ENCODE results near the gene PAH. TPM values are rescaled to one million over a fixed set of nuclear protein-coding genes. Genes with fewer than 3 reads are reported as not detected.

Gene PAH
- total and polyA plus RNA-seq, 2 donors (not counting 3 experiments of a cell fraction or from before 2014, with no cell fraction given) = not detected

DNA sequence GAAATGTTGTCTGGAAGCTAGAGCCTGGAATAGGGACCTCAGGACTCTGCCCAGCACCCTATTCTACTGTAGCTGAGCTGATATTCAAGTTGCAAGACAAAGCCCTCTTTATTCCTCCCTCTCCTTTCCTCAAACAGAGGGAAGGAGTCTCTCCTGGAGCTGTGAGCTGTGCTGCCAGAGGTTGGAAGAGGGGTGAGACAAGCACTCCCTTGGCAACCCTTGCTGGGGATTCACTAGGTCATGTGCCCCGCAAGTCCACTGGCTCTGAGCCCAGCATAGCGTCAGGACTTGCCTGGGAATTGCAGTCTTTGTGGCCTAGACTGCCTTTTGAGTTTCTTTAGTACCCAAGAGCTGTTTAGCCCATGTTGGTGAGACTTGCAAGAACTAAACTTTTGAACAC is 29.0 kb upstream of the PAH start:
- no peak for FAIRE-seq
- DNase-seq (ENCODE audit: low read depth, low spot score) = no peak
- no peak overlapping the region for H3K4me2 ChIP-seq (ENCODE audit: insufficient read depth, low read length)
- H3K4me3 ChIP-seq (replicated peaks in 1 of 3; ENCODE audit: insufficient read depth in 1 of 3, low read depth in 1 of 3, low read length in 3 of 3) = no peak overlapping the region
- dilution Hi-C loops (cut with MboI; ENCODE audit: extremely low pct_ligation_motif_present, low sequenced_read_pairs) (no loop called here), intact Hi-C loops (cut with micrococcal nuclease) (no loop called here)
- H4K20me1 ChIP-seq (replicated peaks; ENCODE audit: control insufficient read depth, extremely low read depth, insufficient read depth, low read length) = no peaks in the 10 kb centered on the region
- H3K79me2 ChIP-seq (ENCODE audit: control insufficient read depth, insufficient read depth, low read length) = no peaks in the 10 kb centered on the region
- H3K27ac ChIP-seq (ENCODE audit: insufficient read depth, low read depth, low read length) = no peak overlapping the region
- TF ChIP-seq POLR2AphosphoS5 (IDR thresholded peaks at IDR 0.05; ENCODE audit: insufficient read depth, low read depth, low read length) (no peak), MAX (IDR thresholded peaks at IDR 0.05; ENCODE audit: insufficient read depth, insufficient read length) (no peak), CTCF (IDR thresholded peaks at IDR 0.05; ENCODE audit: extremely low read depth in 1 of 2, insufficient read depth in 1 of 2, low read depth in 1 of 2, low read length in 2 of 2) (no peak), GATA2 (IDR thresholded peaks at IDR 0.05; ENCODE audit: insufficient read depth, insufficient read length, low read depth, low read length) (no peak), POLR2A (IDR thresholded peaks at IDR 0.05; ENCODE audit: low read depth, low read length) (no peak), MYC (IDR thresholded peaks at IDR 0.05; ENCODE audit: low read depth, low read length) (no peak)
- ChIA-PET CTCF (no interaction called here), POLR2A (no interaction called here)
- H3K9me3 ChIP-seq (replicated peaks; ENCODE audit: control insufficient read depth, insufficient read depth, low read length) = no peaks in the 10 kb centered on the region
- peaks cover 10 to 14% of the 10 kb centered on the region in 2 experiments for H3K27me3 ChIP-seq (ENCODE audit: control insufficient read depth in 2 of 2, insufficient read depth in 2 of 2, low read length in 2 of 2)
- BruUV-seq (replicated peaks) = no TSS peak
- H3K4me1 ChIP-seq (ENCODE audit: control insufficient read depth, extremely low read depth, insufficient read depth, low read length) = no peaks in the 10 kb centered on the region
- H3K36me3 ChIP-seq (ENCODE audit: control insufficient read depth in 2 of 2, extremely low read depth in 1 of 2, insufficient read depth in 2 of 2, low read length in 2 of 2) = no peaks in the 10 kb centered on the region
- no peak overlapping the region for H2AFZ ChIP-seq (ENCODE audit: low read depth, low read length)
- no peak overlapping the region for H3K9ac ChIP-seq (replicated peaks; ENCODE audit: extremely low read depth, insufficient read depth, low read length)
- H3K9me1 ChIP-seq (replicated peaks; ENCODE audit: control insufficient read depth, extremely low read depth, insufficient read depth, low read length) = no peaks in the 10 kb centered on the region

Measured in endothelial cell of umbilical vein (primary cell).